Measurements from ENCODE around the gene IGF2BP3.

The IGF2BP3 gene

DNA sequence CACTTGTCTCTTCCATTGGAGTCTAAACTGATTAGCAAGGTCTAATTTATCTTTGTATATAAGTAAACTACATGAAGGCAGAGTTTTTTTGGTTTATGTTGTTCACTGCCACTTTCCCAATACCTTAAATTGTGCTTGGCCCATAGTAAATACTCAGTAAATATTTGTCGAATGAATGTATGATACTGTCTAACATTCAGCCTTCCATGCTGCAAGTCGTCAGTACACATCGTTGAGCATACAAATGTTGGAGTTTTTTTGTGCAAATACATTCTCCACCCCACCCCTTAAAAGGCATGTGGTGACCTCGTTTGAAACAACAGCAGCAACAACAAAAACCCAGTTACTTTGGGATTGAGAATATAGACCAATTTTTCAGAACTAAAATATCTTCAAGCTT lies 17.4 kb upstream of the IGF2BP3 start:
- DNase-seq: no peak
- no peak overlapping the region for H3K4me3 Mint-ChIP-seq
- H3K4me1 Mint-ChIP-seq: peaks cover 7% of the 10 kb centered on the region
- TF ChIP-seq CTCF (IDR thresholded peaks at IDR 0.05): no peak
- H3K27ac Mint-ChIP-seq: no peak overlapping the region
- H3K9me3 Mint-ChIP-seq: no peaks in the 10 kb centered on the region
- H3K27me3 Mint-ChIP-seq (ENCODE audit: low read depth, poor library complexity): no peaks in the 10 kb centered on the region
- H3K36me3 Mint-ChIP-seq (ENCODE audit: low read depth): peaks cover 34% of the 10 kb centered on the region

- TF ChIP-seq CTCF (IDR thresholded peaks at IDR 0.05): no peak
- Mint-ChIP-seq H3K9me3 (no peaks in the 10 kb centered on the region), H3K36me3 (ENCODE audit: low read depth) (peaks cover 37% of the 10 kb centered on the region), H3K27me3 (ENCODE audit: low read depth, poor library complexity) (no peaks in the 10 kb centered on the region), H3K4me3 (no peak overlapping the region), H3K27ac (peak overlapping the region; percentile 40), H3K4me1 (peaks cover 12% of the 10 kb centered on the region)
- DNase-seq: no peak
Measured at GRCh38 chr7:23486002-23486773, 15.9 kb upstream of the IGF2BP3 start.

DNA sequence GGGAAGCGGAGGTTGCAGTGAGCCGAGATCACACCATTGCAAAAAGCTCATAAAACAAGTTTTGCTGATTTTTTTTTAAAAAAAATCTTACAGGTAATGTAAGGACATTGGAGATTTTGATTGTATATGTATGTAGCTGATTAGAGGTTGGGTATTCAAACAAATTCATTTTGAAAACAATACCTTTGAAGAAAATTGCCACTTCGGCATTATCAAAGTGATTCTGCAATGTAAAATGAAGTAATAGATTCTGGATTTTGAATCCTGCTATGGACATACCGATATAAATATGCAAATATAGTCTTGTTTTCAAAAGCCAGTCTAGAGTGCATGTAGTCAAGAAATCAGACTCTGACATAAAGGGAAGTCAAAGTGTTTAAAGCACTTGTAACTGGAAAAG lies 12.4 kb upstream of the IGF2BP3 start:
- no peak for DNase-seq
- H3K36me3 Mint-ChIP-seq (ENCODE audit: low read depth): peaks cover 37% of the 10 kb centered on the region
- no peaks in the 10 kb centered on the region for H3K9me3 Mint-ChIP-seq
- TF ChIP-seq CTCF (IDR thresholded peaks at IDR 0.05): no peak
- H3K27me3 Mint-ChIP-seq (ENCODE audit: low read depth, poor library complexity): no peaks in the 10 kb centered on the region
- H3K4me1 Mint-ChIP-seq: peaks cover 21% of the 10 kb centered on the region
- H3K27ac Mint-ChIP-seq: no peak overlapping the region
- H3K4me3 Mint-ChIP-seq: no peak overlapping the region

DNA sequence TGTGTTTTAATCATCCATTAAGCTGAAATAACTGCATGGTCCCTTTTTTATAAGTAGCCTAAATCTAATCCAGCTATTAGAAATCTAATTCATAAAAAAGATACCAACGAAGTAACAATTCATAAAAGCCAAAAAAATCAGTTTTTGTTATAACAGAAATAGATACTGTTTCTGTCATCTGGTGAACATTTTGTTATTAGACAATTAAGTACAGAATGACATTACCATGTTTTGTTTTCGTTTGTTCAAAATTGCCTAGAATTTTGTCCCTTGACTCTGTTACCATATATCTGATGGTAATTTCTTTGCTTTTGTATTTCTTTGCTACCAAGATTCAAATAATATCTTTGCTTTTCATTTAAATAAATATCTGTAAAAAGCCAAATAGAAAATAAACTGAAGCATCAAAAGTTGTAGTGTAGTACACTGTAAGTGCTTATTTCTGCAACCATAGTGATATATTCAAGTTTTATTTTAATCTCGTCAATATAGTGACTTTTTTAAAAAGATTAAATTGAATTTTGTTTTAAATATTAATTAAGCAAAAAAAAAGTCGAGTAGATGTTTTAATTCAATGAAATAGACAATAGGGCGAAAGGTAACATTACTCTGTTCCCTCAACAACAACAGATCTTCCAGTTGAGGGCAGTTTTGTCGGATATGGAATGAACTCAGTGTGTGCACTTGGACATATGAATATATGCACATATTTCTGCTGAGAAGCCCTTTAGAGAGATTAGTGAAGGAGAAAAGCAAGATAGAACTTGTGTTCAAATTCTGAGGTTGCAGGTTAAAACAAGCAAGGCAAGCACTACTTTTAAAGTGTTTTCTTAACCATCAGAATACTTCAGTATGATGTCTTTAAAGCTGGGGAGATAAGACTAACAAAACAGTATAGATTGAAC lies 7.9 kb upstream of the IGF2BP3 start:
- Mint-ChIP-seq H3K27me3 (ENCODE audit: low read depth, poor library complexity) (no peaks in the 10 kb centered on the region), H3K36me3 (ENCODE audit: low read depth) (peaks cover 21% of the 10 kb centered on the region), H3K4me1 (peaks cover 32% of the 10 kb centered on the region), H3K4me3 (peak overlapping the region; percentile 54), H3K9me3 (no peaks in the 10 kb centered on the region), H3K27ac (no peak overlapping the region)
- no peak for TF ChIP-seq CTCF (IDR thresholded peaks at IDR 0.05)
- no peak for DNase-seq

GRCh38 chr7:23477157-23477499 lies 6.8 kb upstream of the IGF2BP3 start:
- Mint-ChIP-seq H3K9me3 (no peaks in the 10 kb centered on the region), H3K4me1 (peaks cover 40% of the 10 kb centered on the region), H3K4me3 (peak overlapping the region; percentile 93), H3K27me3 (ENCODE audit: low read depth, poor library complexity) (no peaks in the 10 kb centered on the region), H3K27ac (no peak overlapping the region), H3K36me3 (ENCODE audit: low read depth) (peaks cover 18% of the 10 kb centered on the region)
- TF ChIP-seq CTCF (IDR thresholded peaks at IDR 0.05): no peak
- no peak for DNase-seq

Data from nephron progenitor cell (in vitro differentiated cells).